HepG2 (cell line): Measurements from ENCODE around the gene C1QTNF5. TPM values are rescaled to one million over a fixed set of nuclear protein-coding genes. Genes with fewer than 3 reads are reported as not detected.
A peak's percentile ranks its signal among the peaks of the same experiment; 100 is the strongest.

ENCODE experiments used
- BORCS8-MEF2B ChIP-seq: sonication (generic); formaldehyde crosslinking; IDR thresholded peaks from 2 replicates; pipeline ENCODE4 v1.8.0; 2022; ENCODE audit warnings: mild to moderate bottlenecking, missing genetic modification reagents
- GATAD2A ChIP-seq: IDR thresholded peaks from 2 replicates; pipeline ENCODE4 v1.6.1; 2016
- KMT2A ChIP-seq: sonication (generic); formaldehyde crosslinking; IDR thresholded peaks from 2 replicates; pipeline ENCODE4 v1.4.0; 2020; ENCODE audit warnings: missing genetic modification reagents
- SATB2 ChIP-seq: sonication (generic); formaldehyde crosslinking; IDR thresholded peaks from 2 replicates; pipeline ENCODE4 v1.5.0; 2020; ENCODE audit warnings: missing genetic modification reagents
- SYNCRIP ChIP-seq: fragments of 200-400 bp; formaldehyde crosslinking; IDR thresholded peaks from 2 replicates; pipeline ENCODE4 v1.6.1; 2018; ENCODE audit warnings: mild to moderate bottlenecking, low read depth, low read length; ENCODE audit not compliant: insufficient read depth
- TAF1 ChIP-seq: sonication (generic); formaldehyde crosslinking; IDR thresholded peaks from 2 replicates; pipeline ENCODE4 v1.4.0; 2020; ENCODE audit warnings: missing genetic modification reagents
- ZNF121 ChIP-seq: sonication (generic); formaldehyde crosslinking; IDR thresholded peaks from 2 replicates; pipeline ENCODE4 v1.5.0; 2020; ENCODE audit warnings: mild to moderate bottlenecking, missing genetic modification reagents
- ZNF136 ChIP-seq: sonication (generic); formaldehyde crosslinking; IDR thresholded peaks from 2 replicates; pipeline ENCODE4 v1.8.1; 2022; ENCODE audit warnings: low read depth, mild to moderate bottlenecking, moderate library complexity, missing genetic modification reagents
- ZNF33B ChIP-seq: sonication (generic); formaldehyde crosslinking; IDR thresholded peaks from 2 replicates; pipeline ENCODE4 v1.5.1; 2020; ENCODE audit warnings: mild to moderate bottlenecking, missing genetic modification reagents
- ZNF431 ChIP-seq: sonication (generic); formaldehyde crosslinking; IDR thresholded peaks from 2 replicates; pipeline ENCODE4 v1.9.0; 2022; ENCODE audit warnings: missing genetic modification reagents, low read depth, mild to moderate bottlenecking, borderline replicate concordance
- ZNF670 ChIP-seq: sonication (generic); formaldehyde crosslinking; IDR thresholded peaks from 2 replicates; pipeline ENCODE4 v1.8.0; 2022; ENCODE audit warnings: mild to moderate bottlenecking, missing genetic modification reagents, borderline replicate concordance
- ZNF772 ChIP-seq: sonication (generic); formaldehyde crosslinking; IDR thresholded peaks from 2 replicates; pipeline ENCODE4 v1.5.0; 2020; ENCODE audit warnings: mild to moderate bottlenecking, missing genetic modification reagents
- polyA plus RNA-seq, 8 experiments: library from polyadenylated mRNA; depleted of rRNA in 3 of 8; stranded (reverse) in 7 of 8; unstranded in 1 of 8; fragments of >200 nt; fragmentation: Illumina TruSeq in 4 of 8; extraction: Trizol in 4 of 8; gene quantifications; 2 replicates each; pipeline versions ENCODE4 v1.2.1 to v1.2.3, GENCODE V29; 2011 to 2016; ENCODE audit warnings: low read depth in 4 of 8, missing spikeins in 1 of 8, mixed read lengths in 1 of 8; ENCODE audit not compliant: insufficient read depth in 1 of 8
- total RNA-seq, 5 experiments: library from RNA; depleted of rRNA; stranded (reverse); fragments of >200 nt; fragmentation: Illumina TruSeq; extraction: Trizol; gene quantifications; 2 replicates each; pipeline ENCODE4 v1.2.3, GENCODE V29; 2016; ENCODE audit warnings: low read depth in 1 of 5
- TF ChIP-seq, protein P1 (sequence below): sonication (generic); formaldehyde crosslinking; IDR thresholded peaks from 2 replicates; pipeline ENCODE4 v1.4.0; 2020; ENCODE audit warnings: missing genetic modification reagents, borderline replicate concordance
- TF ChIP-seq, protein P2 (sequence below): sonication (generic); formaldehyde crosslinking; IDR thresholded peaks from 2 replicates; pipeline ENCODE4 v1.4.0; 2020; ENCODE audit warnings: missing genetic modification reagents, borderline replicate concordance
- TF ChIP-seq, protein P3 (sequence below): sonication (generic); formaldehyde crosslinking; IDR thresholded peaks from 2 replicates; pipeline ENCODE4 v1.5.1; 2020; ENCODE audit warnings: mild to moderate bottlenecking, missing genetic modification reagents, moderate library complexity
- TF ChIP-seq, protein P4 (sequence below): conservative IDR thresholded peaks from 2 replicates; pipeline ENCODE4 v1.6.1; 2018; ENCODE audit warnings: missing genetic modification reagents

C1QTNF5 gene
- total and polyA plus RNA-seq, 2 of the 13 experiments (the other 11 are each of a cell fraction or from before 2014, with no cell fraction given): 0.86 to 1.2 TPM

DNA sequence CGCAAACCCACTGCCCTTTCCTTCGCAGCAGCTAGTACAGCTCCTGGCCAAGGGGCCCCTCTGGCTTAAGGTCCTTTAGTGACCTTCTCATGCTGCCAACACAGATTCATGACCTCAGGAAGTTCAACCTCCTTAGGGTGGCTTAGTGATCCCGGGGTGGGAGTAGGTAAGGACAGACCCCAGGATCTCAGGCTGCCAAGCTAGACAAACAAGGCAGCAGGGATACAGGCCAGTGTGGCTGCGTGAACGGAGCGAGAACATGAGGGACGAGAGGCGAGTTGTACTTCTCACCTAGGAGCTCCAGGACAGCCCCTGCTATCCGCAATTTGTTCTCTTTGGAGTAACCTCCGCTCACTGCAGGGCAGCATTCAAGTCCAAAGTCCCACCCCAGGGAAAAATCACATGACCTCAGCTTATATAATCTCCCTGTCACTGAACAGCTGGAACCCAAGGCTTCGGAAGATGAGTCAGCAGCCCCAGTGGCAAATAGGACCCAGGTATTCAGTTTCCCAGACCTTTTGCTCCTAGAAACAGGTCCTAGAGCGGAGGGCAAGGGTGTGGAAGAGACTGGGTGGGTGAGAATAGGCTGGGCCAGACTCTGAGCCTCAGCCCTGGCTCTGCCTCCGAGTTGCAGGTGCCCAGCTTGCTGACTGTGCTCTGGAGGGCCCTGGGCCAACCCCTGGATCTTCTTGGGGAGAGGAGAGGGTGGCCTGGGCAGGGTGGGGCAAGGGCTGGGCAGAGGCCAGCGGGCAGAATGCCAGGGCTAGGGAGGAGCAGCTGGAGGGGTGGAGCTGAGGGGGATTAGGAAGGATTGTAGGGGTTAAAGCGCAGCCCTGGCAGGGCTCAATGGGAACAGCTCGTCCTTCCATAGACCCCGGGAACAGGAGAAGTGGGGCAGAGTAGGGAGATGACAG lies 27.7 kb upstream of the C1QTNF5 start (continued):
- TF ChIP-seq ZNF670 (0 out of 2 replicates have a peak, but pooled peaks have one; percentile 41), ZNF121 (CRISPR knock-in tag) (no peak), SATB2 (CRISPR knock-in tag) (0 out of 2 replicates have a peak, but pooled peaks have one; percentile 55), GATAD2A (peak; percentile 96), ZNF136 (no peak), BORCS8-MEF2B (CRISPR knock-in tag) (peak; percentile 38; the same call in 1 of the 2 replicates), KMT2A (peak; percentile 73; the same call in 1 of the 2 replicates), ZNF772 (no peak; the same call in 1 of the 2 replicates), ZNF431 (CRISPR knock-in tag) (0 out of 2 replicates have a peak, but pooled peaks have one; percentile 2), TAF1 (CRISPR knock-in tag) (no peak), ZNF33B (no peak), SYNCRIP (no peak)
- TF ChIP-seq, protein P1, sequence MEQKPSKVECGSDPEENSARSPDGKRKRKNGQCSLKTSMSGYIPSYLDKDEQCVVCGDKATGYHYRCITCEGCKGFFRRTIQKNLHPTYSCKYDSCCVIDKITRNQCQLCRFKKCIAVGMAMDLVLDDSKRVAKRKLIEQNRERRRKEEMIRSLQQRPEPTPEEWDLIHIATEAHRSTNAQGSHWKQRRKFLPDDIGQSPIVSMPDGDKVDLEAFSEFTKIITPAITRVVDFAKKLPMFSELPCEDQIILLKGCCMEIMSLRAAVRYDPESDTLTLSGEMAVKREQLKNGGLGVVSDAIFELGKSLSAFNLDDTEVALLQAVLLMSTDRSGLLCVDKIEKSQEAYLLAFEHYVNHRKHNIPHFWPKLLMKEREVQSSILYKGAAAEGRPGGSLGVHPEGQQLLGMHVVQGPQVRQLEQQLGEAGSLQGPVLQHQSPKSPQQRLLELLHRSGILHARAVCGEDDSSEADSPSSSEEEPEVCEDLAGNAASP: peak; percentile 69; the same call in 1 of the 2 replicates
- TF ChIP-seq, protein P2, sequence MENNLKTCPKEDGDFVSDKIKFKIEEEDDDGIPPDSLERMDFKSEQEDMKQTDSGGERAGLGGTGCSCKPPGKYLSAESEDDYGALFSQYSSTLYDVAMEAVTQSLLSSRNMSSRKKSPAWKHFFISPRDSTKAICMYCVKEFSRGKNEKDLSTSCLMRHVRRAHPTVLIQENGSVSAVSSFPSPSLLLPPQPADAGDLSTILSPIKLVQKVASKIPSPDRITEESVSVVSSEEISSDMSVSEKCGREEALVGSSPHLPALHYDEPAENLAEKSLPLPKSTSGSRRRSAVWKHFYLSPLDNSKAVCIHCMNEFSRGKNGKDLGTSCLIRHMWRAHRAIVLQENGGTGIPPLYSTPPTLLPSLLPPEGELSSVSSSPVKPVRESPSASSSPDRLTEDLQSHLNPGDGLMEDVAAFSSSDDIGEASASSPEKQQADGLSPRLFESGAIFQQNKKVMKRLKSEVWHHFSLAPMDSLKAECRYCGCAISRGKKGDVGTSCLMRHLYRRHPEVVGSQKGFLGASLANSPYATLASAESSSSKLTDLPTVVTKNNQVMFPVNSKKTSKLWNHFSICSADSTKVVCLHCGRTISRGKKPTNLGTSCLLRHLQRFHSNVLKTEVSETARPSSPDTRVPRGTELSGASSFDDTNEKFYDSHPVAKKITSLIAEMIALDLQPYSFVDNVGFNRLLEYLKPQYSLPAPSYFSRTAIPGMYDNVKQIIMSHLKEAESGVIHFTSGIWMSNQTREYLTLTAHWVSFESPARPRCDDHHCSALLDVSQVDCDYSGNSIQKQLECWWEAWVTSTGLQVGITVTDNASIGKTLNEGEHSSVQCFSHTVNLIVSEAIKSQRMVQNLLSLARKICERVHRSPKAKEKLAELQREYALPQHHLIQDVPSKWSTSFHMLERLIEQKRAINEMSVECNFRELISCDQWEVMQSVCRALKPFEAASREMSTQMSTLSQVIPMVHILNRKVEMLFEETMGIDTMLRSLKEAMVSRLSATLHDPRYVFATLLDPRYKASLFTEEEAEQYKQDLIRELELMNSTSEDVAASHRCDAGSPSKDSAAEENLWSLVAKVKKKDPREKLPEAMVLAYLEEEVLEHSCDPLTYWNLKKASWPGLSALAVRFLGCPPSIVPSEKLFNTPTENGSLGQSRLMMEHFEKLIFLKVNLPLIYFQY (CRISPR knock-in tag): peak; percentile 77
- TF ChIP-seq, protein P3, sequence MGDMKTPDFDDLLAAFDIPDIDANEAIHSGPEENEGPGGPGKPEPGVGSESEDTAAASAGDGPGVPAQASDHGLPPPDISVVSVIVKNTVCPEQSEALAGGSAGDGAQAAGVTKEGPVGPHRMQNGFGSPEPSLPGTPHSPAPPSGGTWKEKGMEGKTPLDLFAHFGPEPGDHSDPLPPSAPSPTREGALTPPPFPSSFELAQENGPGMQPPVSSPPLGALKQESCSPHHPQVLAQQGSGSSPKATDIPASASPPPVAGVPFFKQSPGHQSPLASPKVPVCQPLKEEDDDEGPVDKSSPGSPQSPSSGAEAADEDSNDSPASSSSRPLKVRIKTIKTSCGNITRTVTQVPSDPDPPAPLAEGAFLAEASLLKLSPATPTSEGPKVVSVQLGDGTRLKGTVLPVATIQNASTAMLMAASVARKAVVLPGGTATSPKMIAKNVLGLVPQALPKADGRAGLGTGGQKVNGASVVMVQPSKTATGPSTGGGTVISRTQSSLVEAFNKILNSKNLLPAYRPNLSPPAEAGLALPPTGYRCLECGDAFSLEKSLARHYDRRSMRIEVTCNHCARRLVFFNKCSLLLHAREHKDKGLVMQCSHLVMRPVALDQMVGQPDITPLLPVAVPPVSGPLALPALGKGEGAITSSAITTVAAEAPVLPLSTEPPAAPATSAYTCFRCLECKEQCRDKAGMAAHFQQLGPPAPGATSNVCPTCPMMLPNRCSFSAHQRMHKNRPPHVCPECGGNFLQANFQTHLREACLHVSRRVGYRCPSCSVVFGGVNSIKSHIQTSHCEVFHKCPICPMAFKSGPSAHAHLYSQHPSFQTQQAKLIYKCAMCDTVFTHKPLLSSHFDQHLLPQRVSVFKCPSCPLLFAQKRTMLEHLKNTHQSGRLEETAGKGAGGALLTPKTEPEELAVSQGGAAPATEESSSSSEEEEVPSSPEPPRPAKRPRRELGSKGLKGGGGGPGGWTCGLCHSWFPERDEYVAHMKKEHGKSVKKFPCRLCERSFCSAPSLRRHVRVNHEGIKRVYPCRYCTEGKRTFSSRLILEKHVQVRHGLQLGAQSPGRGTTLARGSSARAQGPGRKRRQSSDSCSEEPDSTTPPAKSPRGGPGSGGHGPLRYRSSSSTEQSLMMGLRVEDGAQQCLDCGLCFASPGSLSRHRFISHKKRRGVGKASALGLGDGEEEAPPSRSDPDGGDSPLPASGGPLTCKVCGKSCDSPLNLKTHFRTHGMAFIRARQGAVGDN (CRISPR knock-in tag): peak; percentile 63
- TF ChIP-seq, protein P4, sequence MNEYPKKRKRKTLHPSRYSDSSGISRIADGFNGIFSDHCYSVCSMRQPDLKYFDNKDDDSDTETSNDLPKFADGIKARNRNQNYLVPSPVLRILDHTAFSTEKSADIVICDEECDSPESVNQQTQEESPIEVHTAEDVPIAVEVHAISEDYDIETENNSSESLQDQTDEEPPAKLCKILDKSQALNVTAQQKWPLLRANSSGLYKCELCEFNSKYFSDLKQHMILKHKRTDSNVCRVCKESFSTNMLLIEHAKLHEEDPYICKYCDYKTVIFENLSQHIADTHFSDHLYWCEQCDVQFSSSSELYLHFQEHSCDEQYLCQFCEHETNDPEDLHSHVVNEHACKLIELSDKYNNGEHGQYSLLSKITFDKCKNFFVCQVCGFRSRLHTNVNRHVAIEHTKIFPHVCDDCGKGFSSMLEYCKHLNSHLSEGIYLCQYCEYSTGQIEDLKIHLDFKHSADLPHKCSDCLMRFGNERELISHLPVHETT: 0 out of 2 replicates have a peak, but pooled peaks have one; percentile 45
